ENCODE data around the gene VPS39. TPM values are rescaled to one million over a fixed set of nuclear protein-coding genes. Genes with fewer than 3 reads are reported as not detected.

VPS39 gene
- total and polyA plus RNA-seq, 9 of the 15 experiments (the other 6 are each of a cell fraction or from before 2014, with no cell fraction given): 3.2 to 37.3 (median 21.8) TPM

- TF ChIP-seq EGR1 (conservative IDR thresholded peaks at IDR 0.05) (no peak), CAMTA2 (CRISPR knock-in tag; conservative IDR thresholded peaks at IDR 0.05) (no peak), ZNF3 (CRISPR knock-in tag; IDR thresholded peaks at IDR 0.05) (no peak), FOXM1 (IDR thresholded peaks at IDR 0.05; ENCODE audit: low read depth) (no peak), FOXM1 (CRISPR knock-in tag; IDR thresholded peaks at IDR 0.05; ENCODE audit: low read depth) (no peak), THAP7 (CRISPR knock-in tag; IDR thresholded peaks at IDR 0.05) (no peak), KLF16 (IDR thresholded peaks at IDR 0.05) (no peak), ZNF589 (CRISPR knock-in tag; IDR thresholded peaks at IDR 0.05; ENCODE audit: low read depth) (no peak)
- TF ChIP-seq, protein P1, sequence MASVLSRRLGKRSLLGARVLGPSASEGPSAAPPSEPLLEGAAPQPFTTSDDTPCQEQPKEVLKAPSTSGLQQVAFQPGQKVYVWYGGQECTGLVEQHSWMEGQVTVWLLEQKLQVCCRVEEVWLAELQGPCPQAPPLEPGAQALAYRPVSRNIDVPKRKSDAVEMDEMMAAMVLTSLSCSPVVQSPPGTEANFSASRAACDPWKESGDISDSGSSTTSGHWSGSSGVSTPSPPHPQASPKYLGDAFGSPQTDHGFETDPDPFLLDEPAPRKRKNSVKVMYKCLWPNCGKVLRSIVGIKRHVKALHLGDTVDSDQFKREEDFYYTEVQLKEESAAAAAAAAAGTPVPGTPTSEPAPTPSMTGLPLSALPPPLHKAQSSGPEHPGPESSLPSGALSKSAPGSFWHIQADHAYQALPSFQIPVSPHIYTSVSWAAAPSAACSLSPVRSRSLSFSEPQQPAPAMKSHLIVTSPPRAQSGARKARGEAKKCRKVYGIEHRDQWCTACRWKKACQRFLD (CRISPR knock-in tag; IDR thresholded peaks at IDR 0.05): no peak
- Histone ChIP-seq H3K9ac (ENCODE audit: insufficient read depth in 1 of 2, low read depth in 2 of 2, low read length in 2 of 2) (peak overlapping the region in 1 of 2 experiments; percentile 6; a peak in 1 of 4 replicates), H3K4me2 (ENCODE audit: insufficient read depth, low read length) (no peak overlapping the region), H3K4me1 (replicated peaks in 1 of 2; ENCODE audit: control insufficient read depth in 2 of 2, insufficient read depth in 2 of 2, low read length in 2 of 2) (peaks cover 16 to 28% of the 10 kb centered on the region in 2 experiments; a peak in 4 of 5 replicates), H3K27me3 (ENCODE audit: control insufficient read depth in 2 of 2, insufficient read depth in 2 of 2, low read length in 2 of 2) (peaks cover 0 to 22% of the 10 kb centered on the region in 2 experiments; a peak in 4 of 5 replicates), H3K4me3 (no peak overlapping the region), H3K9me3 (replicated peaks; ENCODE audit: control insufficient read depth, insufficient read depth, low read depth, low read length) (no peaks in the 10 kb centered on the region), H3K79me2 (ENCODE audit: control insufficient read depth, insufficient read depth, low read length) (no peaks in the 10 kb centered on the region), H3K9me1 (ENCODE audit: control insufficient read depth, insufficient read depth, low read length) (peaks cover 5% of the 10 kb centered on the region), H4K20me1 (replicated peaks; ENCODE audit: control insufficient read depth, insufficient read depth, low read length) (0 out of 2 replicates have a peak, but pooled peaks cover 2% of the 10 kb centered on the region), H3K36me3 (ENCODE audit: control insufficient read depth, insufficient read depth, low read length) (peaks cover 3% of the 10 kb centered on the region; the same call in 1 of the 3 replicates), H2AFZ (ENCODE audit: low read depth, low read length) (no peak overlapping the region), H3K27ac (ENCODE audit: extremely low read depth, low read depth, low read length) (no peak overlapping the region)
- WGBS (ENCODE audit: insufficient coverage, low coverage, missing lambda C conversion rate): 25% methylated on average over 4 of the region's 4 CpGs
- CTCF ChIA-PET (ENCODE audit: low intra/inter-chr PET ratio): no interaction called here
- intact Hi-C loops (cut with micrococcal nuclease) (no loop called here), in situ Hi-C loops (cut with MboI) (no loop called here)
- DNase-seq (ENCODE audit: extremely low read depth in 1 of 4, low spot score in 3 of 4): no peak
- ATAC-seq: no peak
- no TSS peak for BruUV-seq (replicated peaks)
- no peak for FAIRE-seq
- POLR2A ChIA-PET: interaction anchor here (1.0 to 1.9 kb wide), 3 partner anchors 10 to 117 kb away, joined by 3 to 7 read pairs (median 4); no protein-coding TSS in a partner anchor
Observed at GRCh38 chr15:42153874-42154211, 54.3 kb downstream of the VPS39 start.

Data from K562 (cell line).